OCI-LY3 (cell line): ENCODE measurements around the gene MNAT1.
A peak's percentile ranks its signal among the peaks of the same experiment; 100 is the strongest.

Source experiments
- H2AFZ ChIP-seq: fragments of 200-600, 300-600 bp; shearing (Covaris generic); 2 replicates; pipeline ENCODE4 v1.6.0; 2014; ENCODE audit warnings: antibody characterized with exemption, low read depth, low read length
- H3K27ac ChIP-seq: fragments of 200-600, 300-600 bp; sonication (generic); 2 replicates; pipeline ENCODE4 v1.5.1; 2014; ENCODE audit warnings: mild to moderate bottlenecking, low read length, moderate library complexity, mixed read lengths
- H3K27me3 ChIP-seq: fragments of 200-600, 300-600 bp; sonication (generic); 2 replicates; pipeline ENCODE4 v1.6.1; 2014; ENCODE audit warnings: low read depth, low read length, mixed read lengths
- H3K36me3 ChIP-seq: fragments of 200-600, 300-600 bp; sonication (generic); replicated peaks from 2 replicates; pipeline ENCODE3; 2014; ENCODE audit warnings: low read depth, low read length, mixed read lengths
- H3K4me1 ChIP-seq: fragments of 300-600, 200-600 bp; sonication (generic); 2 replicates; pipeline ENCODE4 v1.6.1; 2014; ENCODE audit warnings: low read length, mixed read lengths
- H3K4me2 ChIP-seq: fragments of 200-600, 300-600 bp; sonication (generic); 2 replicates; pipeline ENCODE4 v1.6.1; 2014; ENCODE audit warnings: low read length, mixed read lengths
- H3K4me3 ChIP-seq: fragments of 300-600, 200-600 bp; sonication (generic); 2 replicates; pipeline ENCODE4 v1.5.1; 2014; ENCODE audit warnings: antibody characterized with exemption, mild to moderate bottlenecking, low read length, moderate library complexity
- H3K79me2 ChIP-seq: fragments of 300-600, 200-600 bp; shearing (Covaris generic); 2 replicates; pipeline ENCODE4 v1.6.1; 2014; ENCODE audit warnings: mild to moderate bottlenecking, low read length, mixed read lengths
- H3K9ac ChIP-seq: fragments of 300-600, 200-600 bp; shearing (Covaris generic); 2 replicates; pipeline ENCODE4 v1.6.0; 2014; ENCODE audit warnings: mild to moderate bottlenecking, low read length, moderate library complexity
- H3K9me3 ChIP-seq: fragments of 200-600, 300-600 bp; shearing (Covaris generic); 2 replicates; pipeline ENCODE4 v1.6.1; 2014; ENCODE audit warnings: low read length, mixed read lengths; ENCODE audit not compliant: insufficient read depth
- H4K20me1 ChIP-seq: fragments of 200-600, 300-600 bp; sonication (generic); 2 replicates; pipeline ENCODE4 v1.6.1; 2016; ENCODE audit warnings: low read length, mixed read lengths; ENCODE audit not compliant: insufficient read depth
- CTCF ChIP-seq: fragments of 200-600, 300-600 bp; sonication (generic); IDR thresholded peaks from 2 replicates; pipeline ENCODE4 v1.5.1; 2014; ENCODE audit warnings: antibody characterized with exemption, low read length, low read depth
- EZH2phosphoT487 ChIP-seq: fragments of 200-600 bp; shearing (Covaris generic); IDR thresholded peaks from 2 replicates; pipeline ENCODE4 v1.6.1; 2018; ENCODE audit warnings: antibody characterized with exemption, mixed run types, low read depth

Gene MNAT1

GRCh38 chr14:60981633-60982455 is 247.3 kb downstream of the MNAT1 start:
- H3K4me3 ChIP-seq, result peak overlapping the region; percentile 100
- TF ChIP-seq EZH2phosphoT487, result no peak
- no peaks in the 10 kb centered on the region for H3K9me3 ChIP-seq
- H3K27me3 ChIP-seq, result no peaks in the 10 kb centered on the region
- peak overlapping the region; percentile 89 for H3K9ac ChIP-seq
- H2AFZ ChIP-seq, result peak overlapping the region; percentile 97
- H3K4me1 ChIP-seq, result peaks cover 30% of the 10 kb centered on the region
- peaks cover 25% of the 10 kb centered on the region for H3K36me3 ChIP-seq
- peak overlapping the region; percentile 88 for H3K4me2 ChIP-seq
- H3K27ac ChIP-seq, result peak overlapping the region; percentile 46; the same call in 1 of the 2 replicates
- H4K20me1 ChIP-seq, result no peaks in the 10 kb centered on the region
- peaks cover 28% of the 10 kb centered on the region for H3K79me2 ChIP-seq

DNA sequence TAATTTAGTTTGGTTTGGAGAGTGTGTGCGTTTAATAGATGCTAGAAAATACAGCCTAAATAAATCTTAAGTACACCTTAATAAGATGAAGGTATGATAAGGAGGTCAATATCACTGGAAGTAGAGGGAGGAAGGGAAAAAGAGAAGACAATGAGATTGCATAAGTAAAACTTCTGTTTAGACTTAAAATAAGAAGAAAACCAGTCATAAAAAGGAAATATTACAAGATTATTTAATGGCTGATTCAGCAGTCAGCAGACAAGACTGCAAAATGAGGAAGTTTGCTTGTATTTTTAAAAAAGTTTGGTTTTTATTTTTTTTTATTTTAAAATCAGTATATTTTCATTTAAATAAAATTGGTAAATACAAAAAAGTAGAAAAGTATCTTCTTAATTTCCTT is 249.6 kb downstream of the MNAT1 start:
- Histone ChIP-seq H3K79me2 (peaks cover 26% of the 10 kb centered on the region), H3K9ac (no peak overlapping the region), H2AFZ (no peak overlapping the region), H3K27ac (no peak overlapping the region), H4K20me1 (no peaks in the 10 kb centered on the region), H3K4me2 (no peak overlapping the region), H3K36me3 (peaks cover 22% of the 10 kb centered on the region), H3K27me3 (no peaks in the 10 kb centered on the region), H3K4me1 (peaks cover 30% of the 10 kb centered on the region), H3K9me3 (no peaks in the 10 kb centered on the region), H3K4me3 (no peak overlapping the region)
- TF ChIP-seq EZH2phosphoT487 (no peak), CTCF (no peak)

DNA sequence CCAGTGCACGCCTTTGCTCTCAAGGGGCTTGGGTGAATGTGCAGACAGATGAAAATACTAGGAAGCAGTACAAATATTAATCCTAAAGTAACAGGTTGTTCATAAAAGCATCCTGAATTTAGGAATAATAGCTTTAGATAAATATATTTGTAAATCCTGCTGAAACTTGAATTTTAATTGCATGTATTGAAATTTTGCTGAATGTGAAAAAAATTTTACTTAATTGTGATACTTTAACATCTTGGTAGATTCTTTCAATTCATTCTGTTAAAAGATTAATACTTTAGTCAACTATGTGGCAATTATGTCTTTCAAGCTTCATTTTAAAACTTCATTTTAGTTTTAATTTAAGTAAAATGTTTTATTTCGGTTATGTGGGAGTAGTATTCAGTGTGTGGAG is 251.9 kb downstream of the MNAT1 start:
- no peak overlapping the region for H3K4me3 ChIP-seq
- peaks cover 4% of the 10 kb centered on the region for H3K79me2 ChIP-seq
- H3K4me2 ChIP-seq, result no peak overlapping the region
- H4K20me1 ChIP-seq, result no peaks in the 10 kb centered on the region
- H3K27ac ChIP-seq, result no peak overlapping the region
- no peak overlapping the region for H3K9ac ChIP-seq
- H3K9me3 ChIP-seq, result no peaks in the 10 kb centered on the region
- no peaks in the 10 kb centered on the region for H3K27me3 ChIP-seq
- no peak overlapping the region for H2AFZ ChIP-seq
- TF ChIP-seq EZH2phosphoT487 (no peak), CTCF (no peak)
- peaks cover 22% of the 10 kb centered on the region for H3K36me3 ChIP-seq
- peaks cover 20% of the 10 kb centered on the region for H3K4me1 ChIP-seq

- TF ChIP-seq CTCF, result no peak
- no peak for TF ChIP-seq EZH2phosphoT487
- Histone ChIP-seq H3K9me3 (no peaks in the 10 kb centered on the region), H3K27me3 (no peaks in the 10 kb centered on the region), H3K4me2 (no peak overlapping the region), H3K4me1 (peaks cover 12% of the 10 kb centered on the region), H3K4me3 (no peak overlapping the region), H2AFZ (no peak overlapping the region), H3K36me3 (peaks cover 22% of the 10 kb centered on the region), H3K27ac (no peak overlapping the region), H4K20me1 (no peaks in the 10 kb centered on the region), H3K9ac (no peak overlapping the region), H3K79me2 (no peaks in the 10 kb centered on the region)
These were observed 255.0 kb downstream of the MNAT1 start for GRCh38 chr14:60989599-60989998.
